GM20000 (cell line): Measurements from ENCODE around the gene PTPRG.

Experiments
- DNase-seq: peaks from one replicate; pipeline ENCODE4 v3.0.0; 2012; ENCODE audit warnings: low spot score
- TF ChIP-seq, protein P1 (sequence below): IDR thresholded peaks from 2 replicates; pipeline ENCODE4 v1.5.1; 2012; ENCODE audit warnings: mild to moderate bottlenecking, control low read depth; ENCODE audit errors: extremely low read depth, missing control alignments

PTPRG gene

DNA sequence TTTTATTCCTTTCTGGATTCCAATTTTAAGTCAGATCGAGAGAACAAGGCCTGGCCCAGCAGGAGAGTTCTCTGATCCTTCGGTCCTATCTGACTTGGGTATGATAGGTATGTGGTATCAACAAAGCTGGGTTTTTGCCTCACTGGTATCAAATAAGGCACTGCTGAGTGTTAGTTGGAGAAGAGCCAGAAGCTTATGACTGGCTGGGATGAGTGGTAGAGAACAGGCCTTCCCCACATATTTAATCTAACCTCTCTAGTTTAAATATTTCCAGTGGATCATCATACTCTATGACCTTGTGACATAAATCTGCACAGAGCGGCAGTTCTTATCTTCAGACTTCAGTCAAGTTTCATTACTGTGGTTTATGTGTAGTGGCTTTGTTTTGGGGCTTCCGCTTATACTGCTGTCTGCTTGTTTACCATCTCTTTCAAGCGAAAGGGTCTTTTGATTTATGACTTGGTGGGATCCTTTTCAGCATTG lies 164.5 kb downstream of the PTPRG start:
- DNase-seq: no peak
- TF ChIP-seq, protein P1, sequence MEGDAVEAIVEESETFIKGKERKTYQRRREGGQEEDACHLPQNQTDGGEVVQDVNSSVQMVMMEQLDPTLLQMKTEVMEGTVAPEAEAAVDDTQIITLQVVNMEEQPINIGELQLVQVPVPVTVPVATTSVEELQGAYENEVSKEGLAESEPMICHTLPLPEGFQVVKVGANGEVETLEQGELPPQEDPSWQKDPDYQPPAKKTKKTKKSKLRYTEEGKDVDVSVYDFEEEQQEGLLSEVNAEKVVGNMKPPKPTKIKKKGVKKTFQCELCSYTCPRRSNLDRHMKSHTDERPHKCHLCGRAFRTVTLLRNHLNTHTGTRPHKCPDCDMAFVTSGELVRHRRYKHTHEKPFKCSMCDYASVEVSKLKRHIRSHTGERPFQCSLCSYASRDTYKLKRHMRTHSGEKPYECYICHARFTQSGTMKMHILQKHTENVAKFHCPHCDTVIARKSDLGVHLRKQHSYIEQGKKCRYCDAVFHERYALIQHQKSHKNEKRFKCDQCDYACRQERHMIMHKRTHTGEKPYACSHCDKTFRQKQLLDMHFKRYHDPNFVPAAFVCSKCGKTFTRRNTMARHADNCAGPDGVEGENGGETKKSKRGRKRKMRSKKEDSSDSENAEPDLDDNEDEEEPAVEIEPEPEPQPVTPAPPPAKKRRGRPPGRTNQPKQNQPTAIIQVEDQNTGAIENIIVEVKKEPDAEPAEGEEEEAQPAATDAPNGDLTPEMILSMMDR: no peak

DNA sequence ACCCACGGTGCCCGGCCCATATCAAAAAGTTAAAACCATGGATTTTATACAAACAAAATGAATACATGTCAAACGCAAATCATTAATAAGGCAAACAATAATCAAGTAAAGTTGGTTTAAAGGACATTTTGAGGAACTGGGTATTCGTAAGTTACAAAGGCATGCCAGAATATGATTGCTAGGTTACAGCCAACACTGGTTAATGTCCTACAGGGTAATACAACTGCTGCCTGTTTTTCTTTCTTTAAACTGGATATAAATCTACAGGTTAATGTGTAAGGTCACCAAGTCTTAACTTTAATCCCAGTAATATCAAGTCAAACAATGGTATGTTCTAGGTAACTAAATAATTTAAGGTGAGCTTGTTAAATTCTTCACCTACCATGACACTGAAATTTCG lies 166.1 kb downstream of the PTPRG start:
- TF ChIP-seq, protein P1: no peak
- DNase-seq: no peak

DNA sequence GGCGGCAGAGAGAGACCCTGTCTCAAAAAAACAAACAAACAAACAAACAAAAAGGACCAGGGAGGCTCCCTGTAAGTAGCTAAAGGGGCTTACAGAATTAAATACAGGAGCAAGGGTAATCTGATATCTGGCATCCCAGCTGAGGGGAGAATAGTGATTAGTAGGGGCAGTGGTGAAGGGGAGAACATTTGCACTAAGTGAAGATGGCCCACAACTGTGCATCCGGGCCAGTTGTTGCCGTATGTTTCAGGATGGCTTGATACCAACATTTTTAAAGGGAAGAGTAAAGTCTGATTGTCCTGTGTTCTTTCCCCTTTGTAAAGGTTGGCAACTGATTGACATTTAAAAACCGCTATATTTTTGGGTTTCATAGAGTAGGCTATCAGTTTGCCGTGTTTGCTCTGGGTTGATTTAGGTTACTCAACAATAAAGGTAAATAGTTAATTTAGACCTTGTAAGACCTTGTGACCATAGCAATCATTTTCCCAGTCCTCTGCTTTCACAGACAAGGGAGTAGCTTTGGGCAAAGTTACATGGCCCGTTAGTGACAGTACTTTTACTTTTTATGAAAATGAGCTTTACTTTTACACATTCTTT lies 167.8 kb downstream of the PTPRG start:
- no peak for DNase-seq
- TF ChIP-seq, protein P1: no peak

DNA sequence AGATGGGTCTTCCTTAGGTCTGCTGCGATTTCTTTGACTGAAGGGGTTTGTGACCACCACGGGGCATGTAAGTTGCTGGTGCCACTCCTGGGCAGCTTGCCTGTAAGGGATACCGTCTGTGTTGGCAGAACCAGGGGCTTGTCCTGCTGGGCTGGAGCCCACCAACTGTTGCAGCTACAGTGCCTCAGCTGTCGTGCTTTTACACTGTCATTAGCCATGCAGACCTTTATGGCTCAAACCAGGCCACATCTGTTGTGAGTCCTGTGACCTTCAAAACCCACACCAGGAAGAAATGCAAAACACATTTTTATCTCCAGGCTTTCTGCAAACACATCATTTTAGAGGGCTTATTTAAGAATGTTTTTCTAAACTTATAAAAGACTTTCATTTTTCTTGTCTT lies 168.7 kb downstream of the PTPRG start:
- no peak for DNase-seq
- TF ChIP-seq, protein P1: no peak

- no peak for DNase-seq
- TF ChIP-seq, protein P1: no peak
Observed at GRCh38 chr3:61730577-61731231, 169.3 kb downstream of the PTPRG start.

- no peak for DNase-seq
- TF ChIP-seq, protein P1: no peak
Observed at GRCh38 chr3:61733000-61733399, 171.6 kb downstream of the PTPRG start.

DNA sequence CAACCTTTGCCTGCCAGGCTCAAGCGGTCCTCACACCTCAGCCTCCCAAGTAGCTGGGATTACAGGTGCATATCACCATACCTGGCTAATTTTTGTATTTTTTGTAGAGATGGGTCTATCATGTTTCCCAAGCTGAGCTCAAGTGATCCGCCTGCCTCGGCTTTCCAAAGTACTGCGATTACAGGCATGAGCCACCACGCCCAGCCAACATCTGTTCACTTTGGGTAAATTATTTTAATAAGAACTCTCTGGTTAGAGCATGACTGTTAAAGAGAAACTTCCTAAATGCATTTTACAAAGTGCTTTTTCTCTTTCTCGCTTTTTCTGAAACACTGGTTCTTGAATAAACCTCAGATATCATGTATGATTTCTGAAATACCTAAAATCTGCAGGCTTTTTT lies 172.5 kb downstream of the PTPRG start:
- DNase-seq: no peak
- TF ChIP-seq, protein P1: no peak
